ENCODE measurements around the gene TENM3.
"Not testable (repeated sequence)": the region's sequence is repeated elsewhere in the genome, so short reads cannot be mapped to it uniquely, and the experiment has no call there.

TENM3 gene

GRCh38 chr4:182243204-182243603 is at the start of gene TENM3:
Gene TENM3, plus strand, starts transcription at chr4:182243402. Its CDS starts 80,619 bp downstream, at chr4:182324021.
- DNase-seq (ENCODE audit: low read depth in 2 of 2) = not testable (repeated sequence)

- DNase-seq (ENCODE audit: low read depth in 2 of 2) = no peak
These were observed 48.9 kb upstream of the TENM3 start for GRCh38 chr4:182194091-182194824.

- no peak for DNase-seq (ENCODE audit: low read depth in 2 of 2)
These were observed 45.6 kb upstream of the TENM3 start for GRCh38 chr4:182197611-182198010.

- DNase-seq (ENCODE audit: low read depth in 2 of 2) = no peak
These were observed 41.3 kb upstream of the TENM3 start for GRCh38 chr4:182201871-182202270.

GRCh38 chr4:182202650-182203049 is 40.6 kb upstream of the TENM3 start:
- DNase-seq (ENCODE audit: low read depth in 2 of 2) = no peak

- DNase-seq (ENCODE audit: low read depth in 2 of 2) = no peak
These were observed 39.3 kb upstream of the TENM3 start for GRCh38 chr4:182203872-182204411.

GRCh38 chr4:182205306-182205705 is 37.9 kb upstream of the TENM3 start:
- no peak for DNase-seq (ENCODE audit: low read depth in 2 of 2)

- DNase-seq (ENCODE audit: low read depth in 2 of 2) = no peak
These were observed 36.9 kb upstream of the TENM3 start for GRCh38 chr4:182206266-182206665.

- DNase-seq (ENCODE audit: low read depth in 2 of 2) = no peak
These were observed 36.3 kb upstream of the TENM3 start for GRCh38 chr4:182206916-182207315.

- DNase-seq (ENCODE audit: low read depth in 2 of 2) = no peak
These were observed 35.3 kb upstream of the TENM3 start for GRCh38 chr4:182207830-182208396.

- no peak for DNase-seq (ENCODE audit: low read depth in 2 of 2)
These were observed 34.6 kb upstream of the TENM3 start for GRCh38 chr4:182208526-182209050.

GRCh38 chr4:182212211-182212761 is 30.9 kb upstream of the TENM3 start:
- no peak for DNase-seq (ENCODE audit: low read depth in 2 of 2)

- no peak for DNase-seq (ENCODE audit: low read depth in 2 of 2)
These were observed 30.2 kb upstream of the TENM3 start for GRCh38 chr4:182213004-182213403.

- DNase-seq (ENCODE audit: low read depth in 2 of 2) = no peak
These were observed 28.1 kb upstream of the TENM3 start for GRCh38 chr4:182215148-182215547.

GRCh38 chr4:182216005-182216404 is 27.2 kb upstream of the TENM3 start:
- DNase-seq (ENCODE audit: low read depth in 2 of 2) = no peak

- no peak for DNase-seq (ENCODE audit: low read depth in 2 of 2)
These were observed 23.7 kb upstream of the TENM3 start for GRCh38 chr4:182219411-182220056.

- DNase-seq (ENCODE audit: low read depth in 2 of 2) = no peak
These were observed 21.2 kb upstream of the TENM3 start for GRCh38 chr4:182221987-182222386.

GRCh38 chr4:182222766-182223165 is 20.4 kb upstream of the TENM3 start:
- DNase-seq (ENCODE audit: low read depth in 2 of 2) = no peak

- DNase-seq (ENCODE audit: low read depth in 2 of 2) = no peak
These were observed 19.5 kb upstream of the TENM3 start for GRCh38 chr4:182223708-182224107.

GRCh38 chr4:182224192-182224850 is 18.9 kb upstream of the TENM3 start:
- DNase-seq (ENCODE audit: low read depth in 2 of 2) = no peak

- no peak for DNase-seq (ENCODE audit: low read depth in 2 of 2)
These were observed 17.8 kb upstream of the TENM3 start for GRCh38 chr4:182225257-182225852.
